ENCODE results near the gene CDPF1.

GRCh38 chr22:46269564-46269963 is 19.5 kb upstream of the CDPF1 start:
- TF ChIP-seq POLR2A (IDR thresholded peaks at IDR 0.05; ENCODE audit: low read length) (no peak), GATA1 (IDR thresholded peaks at IDR 0.05; ENCODE audit: low read depth, low read length) (no peak)
